HepG2 (cell line): ENCODE measurements around the gene SPDYE17. TPM values are rescaled to one million over a fixed set of nuclear protein-coding genes. Genes with fewer than 3 reads are reported as not detected.
"Not testable (repeated sequence)": the region's sequence is repeated elsewhere in the genome, so short reads cannot be mapped to it uniquely, and the experiment has no call there.

Experiments
- ATAC-seq: fragments of 200-7000 bp; cut with Tn5 transposase; 3 replicates; pipeline ENCODE4 v1.9.1; 2020; ENCODE audit warnings: mild to moderate bottlenecking, moderate library complexity
- BruUV-seq: library from RNA; stranded (reverse); fragments of 400-500 nt; replicated peaks from 2 replicates; lab custom pipeline; 2021; lab: Mats Ljungman, UMichigan
- CTCF ChIA-PET: fragments of 300-600 bp; formaldehyde crosslinking; extraction: SDS; loops from one replicate; lab custom pipeline; 2021; ENCODE audit warnings: low total read pairs, inconsistent platforms, low intra/inter-chr PET ratio; lab: Yijun Ruan, JAX
- POLR2A ChIA-PET: fragments of 350-600 bp; sonication (Branson Sonifier 250); formaldehyde crosslinking; loops from one replicate; lab custom pipeline; 2020; ENCODE audit warnings: antibody characterized with exemption, inconsistent platforms; lab: Yijun Ruan, JAX
- DNase-seq: peaks from one replicate; pipeline ENCODE4 v3.0.0-alpha.2; 2015; ENCODE audit warnings: low spot score
- FAIRE-seq: peaks from 3 replicates; lab custom pipeline; 2011; peaks lifted over from hg19 to GRCh38; lab: Jason Lieb, UNC
- H2AFZ ChIP-seq: one replicate; pipeline ENCODE4 v1.6.1; 2011; ENCODE audit warnings: low read length, inconsistent platforms
- H3K27ac ChIP-seq: fragments of 300-600 bp; 3 replicates; pipeline ENCODE4 v1.8.0; 2011; ENCODE audit warnings: mixed run types, mild to moderate bottlenecking, mixed read lengths, low read length, inconsistent platforms; ENCODE audit not compliant: insufficient read depth; ENCODE audit errors: extremely low read length
- H3K27me3 ChIP-seq, 2 experiments: fragments of 200-600 bp in 1 of 2; 2 replicates in 1 of 2; 3 replicates in 1 of 2; pipeline versions ENCODE4 v1.6.0 to v1.8.0; 2011; ENCODE audit warnings: low read length in 2 of 2, mild to moderate bottlenecking in 2 of 2, moderate library complexity in 2 of 2, inconsistent platforms in 1 of 2; ENCODE audit not compliant: insufficient read depth in 2 of 2, control insufficient read depth in 1 of 2
- H3K36me3 ChIP-seq, 2 experiments: fragments of 200-600 bp in 1 of 2; replicated peaks in 1 of 2; 2 replicates in 1 of 2; 3 replicates in 1 of 2; pipeline versions ENCODE4 v1.5.1 to v1.8.0; 2011; ENCODE audit warnings: low read length in 2 of 2, inconsistent platforms in 1 of 2; ENCODE audit not compliant: insufficient read depth in 2 of 2, control insufficient read depth in 1 of 2
- H3K4me1 ChIP-seq: 2 replicates; pipeline ENCODE4 v1.5.1; 2012; ENCODE audit warnings: low read length, inconsistent platforms; ENCODE audit not compliant: insufficient read depth
- H3K4me2 ChIP-seq: 2 replicates; pipeline ENCODE4 v1.6.0; 2011; ENCODE audit warnings: low read depth, low read length, inconsistent platforms
- H3K4me3 ChIP-seq, 3 experiments: fragments of 200-600 bp in 1 of 3; sonication (generic), shearing (Covaris generic) in 1 of 3; replicated peaks in 1 of 3; 2 replicates each; pipeline ENCODE4 v1.5.1; 2011 to 2016; ENCODE audit warnings: low read length in 3 of 3, inconsistent platforms in 2 of 3, low read depth in 2 of 3, mild to moderate bottlenecking in 2 of 3, control low read depth in 1 of 3, mixed read lengths in 1 of 3; ENCODE audit not compliant: insufficient read depth in 1 of 3
- H3K79me2 ChIP-seq: one replicate; pipeline ENCODE4 v1.6.1; 2011; ENCODE audit warnings: low read length, inconsistent platforms; ENCODE audit not compliant: insufficient read depth
- H3K9ac ChIP-seq: 2 replicates; pipeline ENCODE4 v1.6.0; 2011; ENCODE audit warnings: mild to moderate bottlenecking, low read depth, low read length, inconsistent platforms; ENCODE audit not compliant: insufficient read depth
- H3K9me3 ChIP-seq: 2 replicates; pipeline ENCODE4 v1.5.1; 2012; ENCODE audit warnings: mild to moderate bottlenecking, low read length
- H4K20me1 ChIP-seq: 2 replicates; pipeline ENCODE4 v1.6.0; 2011; ENCODE audit warnings: inconsistent platforms, mild to moderate bottlenecking, low read length, moderate library complexity; ENCODE audit not compliant: insufficient read depth
- WGBS: methylation state at CpG from one replicate; pipeline ENCODE4 v1.1.6; 2017; ENCODE audit warnings: low lambda C conversion rate; 5-methylcytosine and 5-hydroxymethylcytosine counted together
- in situ Hi-C: cut with HindIII; loops from 2 replicates; pipeline ENCODE4 v1.10.0; 2017; ENCODE audit warnings: low pct_unique_long_range_greater_than_20kb; ENCODE audit not compliant: extremely low pct_ligation_motif_present
- intact Hi-C: fragments of 100-400 bp; cut with micrococcal nuclease; formaldehyde crosslinking; loops from one replicate; pipeline ENCODE4 v1.10.0; 2022; ENCODE audit not compliant: unreplicated experiment
- polyA plus RNA-seq, 8 experiments: library from polyadenylated mRNA; depleted of rRNA in 3 of 8; stranded (reverse) in 7 of 8; unstranded in 1 of 8; fragments of >200 nt; fragmentation: Illumina TruSeq in 4 of 8; extraction: Trizol in 4 of 8; gene quantifications; 2 replicates each; pipeline versions ENCODE4 v1.2.1 to v1.2.3, GENCODE V29; 2011 to 2016; ENCODE audit warnings: low read depth in 4 of 8, missing spikeins in 1 of 8, mixed read lengths in 1 of 8; ENCODE audit not compliant: insufficient read depth in 1 of 8
- total RNA-seq, 5 experiments: library from RNA; depleted of rRNA; stranded (reverse); fragments of >200 nt; fragmentation: Illumina TruSeq; extraction: Trizol; gene quantifications; 2 replicates each; pipeline ENCODE4 v1.2.3, GENCODE V29; 2016; ENCODE audit warnings: low read depth in 1 of 5

SPDYE17 gene
- total and polyA plus RNA-seq, 2 of the 13 experiments (the other 11 are each of a cell fraction or from before 2014, with no cell fraction given), result not detected

DNA sequence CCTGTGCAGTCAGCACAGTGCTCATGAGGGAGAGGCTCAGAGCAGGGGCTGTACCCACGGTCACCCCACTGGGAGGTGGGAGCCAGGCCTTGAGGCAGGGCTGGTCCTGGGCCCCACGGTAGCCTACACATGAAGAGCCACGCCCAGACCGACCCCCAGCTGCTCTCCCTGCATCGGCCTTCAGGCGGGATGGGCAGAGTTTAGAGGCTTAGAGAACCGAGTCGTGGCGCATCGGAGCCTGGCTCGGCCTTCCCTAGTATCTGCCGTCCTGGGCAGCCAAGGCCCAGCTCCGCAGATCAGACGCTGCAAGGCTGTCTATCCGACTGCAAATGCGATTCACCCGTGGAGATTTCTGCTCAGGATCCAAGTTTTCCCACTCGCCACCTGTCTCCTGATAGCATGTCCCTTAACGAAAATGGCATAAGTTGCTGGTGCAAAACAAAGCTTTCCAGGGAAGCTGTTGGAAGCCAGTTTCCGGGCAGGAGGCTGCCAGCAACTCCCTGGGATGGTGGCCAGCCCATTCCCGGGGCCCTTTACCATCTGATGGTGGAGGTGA, 29.4 kb downstream of the SPDYE17 start:
- CTCF ChIA-PET, ATAC-seq, H3K4me3 ChIP-seq, H3K4me2 ChIP-seq, H3K27me3 ChIP-seq, H4K20me1 ChIP-seq, H3K9ac ChIP-seq, H3K36me3 ChIP-seq, in situ Hi-C loops, FAIRE-seq, BruUV-seq, H2AFZ ChIP-seq, H3K79me2 ChIP-seq, DNase-seq, H3K9me3 ChIP-seq, H3K4me1 ChIP-seq, intact Hi-C loops, POLR2A ChIA-PET, H3K27ac ChIP-seq: not testable (repeated sequence)
- 100% methylated on average over 1 of the region's 21 CpGs for WGBS

DNA sequence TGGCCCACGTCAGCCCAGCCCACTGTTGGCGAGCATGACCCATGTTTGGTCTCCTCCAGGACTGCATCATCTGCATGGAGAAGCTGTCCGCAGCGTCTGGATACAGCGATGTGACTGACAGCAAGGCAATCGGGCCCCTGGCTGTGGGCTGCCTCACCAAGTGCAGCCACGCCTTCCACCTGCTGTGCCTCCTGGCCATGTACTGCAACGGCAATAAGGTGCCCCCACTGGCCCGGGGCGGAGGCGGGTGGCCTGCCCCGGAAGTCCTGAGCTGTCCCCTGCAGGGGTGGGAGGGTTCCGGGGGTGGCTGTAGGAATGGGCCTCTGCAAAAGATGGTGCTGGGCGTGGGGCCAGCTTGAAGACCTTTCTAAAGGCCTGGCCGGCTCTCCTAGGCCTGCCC, 30.1 kb downstream of the SPDYE17 start:
- DNase-seq, in situ Hi-C loops: not testable (repeated sequence)

DNA sequence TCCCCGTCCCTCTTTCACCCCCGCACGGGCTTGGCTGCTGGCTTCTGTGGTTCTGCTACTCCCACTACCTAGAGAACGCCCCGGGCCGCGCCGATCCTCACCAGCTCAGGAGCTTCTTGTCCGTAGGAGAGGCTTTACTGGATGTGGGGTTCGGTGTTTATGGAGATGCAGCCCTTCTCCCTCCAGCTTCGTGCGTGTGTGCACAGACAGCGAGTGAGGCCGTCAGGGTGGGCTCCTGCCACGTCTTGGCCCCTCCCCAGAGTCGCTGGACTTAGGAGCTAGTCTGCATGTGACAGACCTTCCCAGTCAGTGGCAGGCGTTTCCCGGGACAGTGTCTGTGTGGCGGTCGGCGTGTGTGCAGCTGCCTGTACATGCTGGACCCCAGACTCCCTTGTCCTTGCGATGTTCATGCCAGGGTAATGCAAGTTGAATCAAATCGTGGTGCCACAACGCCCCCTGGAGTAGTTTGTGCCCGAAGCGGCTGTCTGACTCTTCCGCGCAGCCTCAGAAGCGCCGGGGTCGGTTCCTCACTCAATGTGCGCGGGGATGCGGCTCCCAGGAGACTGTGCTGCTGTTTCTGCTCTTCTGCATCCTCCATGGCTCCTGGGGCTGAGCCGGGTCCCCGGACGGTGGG, 32.6 kb downstream of the SPDYE17 start:
- no CpG with 5 or more reads among the region's 37 CpGs for WGBS
- H3K9ac ChIP-seq, H3K27ac ChIP-seq, H3K79me2 ChIP-seq, POLR2A ChIA-PET, H3K4me3 ChIP-seq, CTCF ChIA-PET, H3K4me2 ChIP-seq, H3K36me3 ChIP-seq, BruUV-seq, ATAC-seq, H3K9me3 ChIP-seq, H3K27me3 ChIP-seq, H2AFZ ChIP-seq, in situ Hi-C loops, FAIRE-seq, DNase-seq, intact Hi-C loops, H3K4me1 ChIP-seq, H4K20me1 ChIP-seq: not testable (repeated sequence)

More for the DNA sequence above, 30.1 kb downstream of the SPDYE17 start:
- H3K36me3 ChIP-seq, H3K27ac ChIP-seq, H3K79me2 ChIP-seq, BruUV-seq, H3K9ac ChIP-seq, ATAC-seq, H3K27me3 ChIP-seq, H3K9me3 ChIP-seq, H3K4me3 ChIP-seq, CTCF ChIA-PET, H2AFZ ChIP-seq, H3K4me1 ChIP-seq, POLR2A ChIA-PET, FAIRE-seq, H3K4me2 ChIP-seq, intact Hi-C loops, H4K20me1 ChIP-seq: not testable (repeated sequence)
- 93% methylated on average over 8 of the region's 15 CpGs for WGBS
